HepG2 (cell line): ENCODE results near the gene PPARA. TPM values are rescaled to one million over a fixed set of nuclear protein-coding genes. Genes with fewer than 3 reads are reported as not detected.

Source experiments
- EED ChIP-seq: sonication (generic); formaldehyde crosslinking; IDR thresholded peaks from 2 replicates; pipeline ENCODE4 v1.5.0; 2020; ENCODE audit warnings: mild to moderate bottlenecking, missing genetic modification reagents
- FOXA3 ChIP-seq: IDR thresholded peaks from 2 replicates; pipeline ENCODE4 v1.6.1; 2016; ENCODE audit warnings: missing genetic modification reagents, missing compliant biosample characterization
- HIC2 ChIP-seq: sonication (generic); formaldehyde crosslinking; IDR thresholded peaks from 2 replicates; pipeline ENCODE4 v1.9.0; 2022; ENCODE audit warnings: low read depth, missing genetic modification reagents
- KAT8 ChIP-seq: IDR thresholded peaks from 2 replicates; pipeline ENCODE4 v1.6.1; 2016; ENCODE audit warnings: missing genetic modification reagents, missing compliant biosample characterization
- KLF16 ChIP-seq, 2 experiments: sonication (generic) in 1 of 2; formaldehyde crosslinking in 1 of 2; IDR thresholded peaks; 2 replicates each; pipeline versions ENCODE4 v1.6.1 to v1.8.0; 2016 to 2023; ENCODE audit warnings: missing genetic modification reagents in 2 of 2, missing compliant biosample characterization in 1 of 2
- NR2F2 ChIP-seq: IDR thresholded peaks from 2 replicates; pipeline ENCODE4 v1.6.1; 2012; ENCODE audit warnings: low read depth, inconsistent platforms, borderline replicate concordance
- RARA ChIP-seq: IDR thresholded peaks from 2 replicates; pipeline ENCODE4 v1.6.1; 2016; ENCODE audit warnings: missing genetic modification reagents, missing compliant biosample characterization
- RERE ChIP-seq: IDR thresholded peaks from 2 replicates; pipeline ENCODE4 v1.6.1; 2016; ENCODE audit warnings: low read depth, missing genetic modification reagents, missing compliant biosample characterization
- SATB2 ChIP-seq: sonication (generic); formaldehyde crosslinking; IDR thresholded peaks from 2 replicates; pipeline ENCODE4 v1.5.0; 2020; ENCODE audit warnings: missing genetic modification reagents
- TCF12 ChIP-seq, 2 experiments: fragments of 450-650 bp in 1 of 2; sonication (generic) in 1 of 2; formaldehyde crosslinking in 1 of 2; IDR thresholded peaks; 2 replicates each; pipeline versions ENCODE4 v1.6.1 to v1.8.0; 2017 to 2022; ENCODE audit warnings: antibody characterized with exemption in 1 of 2, mild to moderate bottlenecking in 1 of 2, missing genetic modification reagents in 1 of 2, moderate library complexity in 1 of 2
- ZEB1 ChIP-seq: IDR thresholded peaks from 2 replicates; pipeline ENCODE4 v1.6.1; 2012; ENCODE audit warnings: mild to moderate bottlenecking, low read depth, inconsistent platforms; ENCODE audit not compliant: insufficient replicate concordance
- ZNF317 ChIP-seq: sonication (generic); formaldehyde crosslinking; IDR thresholded peaks from 2 replicates; pipeline ENCODE4 v1.5.0; 2020; ENCODE audit warnings: mild to moderate bottlenecking, missing genetic modification reagents
- ZNF337 ChIP-seq: sonication (generic); formaldehyde crosslinking; IDR thresholded peaks from 2 replicates; pipeline ENCODE4 v1.5.1; 2020; ENCODE audit warnings: missing genetic modification reagents, low read depth, mild to moderate bottlenecking, borderline replicate concordance
- ZNF468 ChIP-seq: sonication (generic); formaldehyde crosslinking; IDR thresholded peaks from 2 replicates; pipeline ENCODE4 v1.8.0; 2022; ENCODE audit warnings: mild to moderate bottlenecking, moderate library complexity, missing genetic modification reagents
- ZNF503 ChIP-seq: sonication (generic); formaldehyde crosslinking; IDR thresholded peaks from 2 replicates; pipeline ENCODE4 v1.4.0; 2020; ENCODE audit warnings: missing genetic modification reagents
- ZNF557 ChIP-seq: sonication (generic); formaldehyde crosslinking; IDR thresholded peaks from 2 replicates; pipeline ENCODE4 v1.4.0; 2020; ENCODE audit warnings: missing genetic modification reagents
- ZNF569 ChIP-seq: sonication (generic); formaldehyde crosslinking; IDR thresholded peaks from 2 replicates; pipeline ENCODE4 v1.5.0; 2020; ENCODE audit warnings: mild to moderate bottlenecking, missing genetic modification reagents, moderate library complexity, borderline replicate concordance
- polyA plus RNA-seq, 8 experiments: library from polyadenylated mRNA; depleted of rRNA in 3 of 8; stranded (reverse) in 7 of 8; unstranded in 1 of 8; fragments of >200 nt; fragmentation: Illumina TruSeq in 4 of 8; extraction: Trizol in 4 of 8; gene quantifications; 2 replicates each; pipeline versions ENCODE4 v1.2.1 to v1.2.3, GENCODE V29; 2011 to 2016; ENCODE audit warnings: low read depth in 4 of 8, missing spikeins in 1 of 8, mixed read lengths in 1 of 8; ENCODE audit not compliant: insufficient read depth in 1 of 8
- total RNA-seq, 5 experiments: library from RNA; depleted of rRNA; stranded (reverse); fragments of >200 nt; fragmentation: Illumina TruSeq; extraction: Trizol; gene quantifications; 2 replicates each; pipeline ENCODE4 v1.2.3, GENCODE V29; 2016; ENCODE audit warnings: low read depth in 1 of 5

Gene PPARA
- total and polyA plus RNA-seq, 2 of the 13 experiments (the other 11 are each of a cell fraction or from before 2014, with no cell fraction given) = 18.2 to 24.7 TPM

- 0 out of 2 replicates have a peak, but pooled peaks have one; percentile 67 for TF ChIP-seq ZNF337 (CRISPR knock-in tag)
- no peak for TF ChIP-seq TCF12 (IDR thresholded peaks at IDR 0.05)
- TF ChIP-seq TCF12 (CRISPR knock-in tag; IDR thresholded peaks at IDR 0.05) = no peak
- TF ChIP-seq RARA (CRISPR knock-in tag) = peak; percentile 89
- TF ChIP-seq ZNF569 (CRISPR knock-in tag) = no peak
- peak; percentile 89 for TF ChIP-seq HIC2 (CRISPR knock-in tag)
- TF ChIP-seq ZNF557 (CRISPR knock-in tag) = no peak
- no peak for TF ChIP-seq SATB2 (CRISPR knock-in tag)
- TF ChIP-seq KAT8 (CRISPR knock-in tag) = peak; percentile 50
- no peak for TF ChIP-seq ZNF503 (CRISPR knock-in tag)
- TF ChIP-seq NR2F2 = peak; percentile 32; the same call in 1 of the 2 replicates
- TF ChIP-seq ZNF317 = no peak
- peak in 1 of 2 experiments; percentile 20; a peak in 1 of 4 replicates for TF ChIP-seq KLF16 (CRISPR knock-in tag; IDR thresholded peaks at IDR 0.05)
- TF ChIP-seq ZNF468 (CRISPR knock-in tag) = no peak
- 0 out of 2 replicates have a peak, but pooled peaks have one; percentile 32 for TF ChIP-seq RERE
- TF ChIP-seq FOXA3 (CRISPR knock-in tag) = peak; percentile 68
- 0 out of 2 replicates have a peak, but pooled peaks have one; percentile 41 for TF ChIP-seq EED (CRISPR knock-in tag)
- no peak for TF ChIP-seq ZEB1
Observed at GRCh38 chr22:46147471-46148267, 2.7 kb upstream of the PPARA start (continued).
